PC-9 (cell line): ENCODE results near the gene EXD3. TPM values are rescaled to one million over a fixed set of nuclear protein-coding genes. Genes with fewer than 3 reads are reported as not detected.

Source experiments
- BruUV-seq: library from RNA; stranded (reverse); fragments of 400-500 nt; replicated peaks from 2 replicates; lab custom pipeline; 2021; lab: Mats Ljungman, UMichigan
- CTCF ChIA-PET: fragments of 300-600 bp; sonication (Branson Sonifier 250); formaldehyde crosslinking; loops from one replicate; lab custom pipeline; 2022; ENCODE audit warnings: antibody characterized with exemption; lab: Charles Lee
- POLR2A ChIA-PET: fragments of 300-600 bp; sonication (Branson Sonifier 250); formaldehyde crosslinking; loops from one replicate; lab custom pipeline; 2022; ENCODE audit warnings: antibody characterized with exemption; ENCODE audit not compliant: unreplicated experiment; lab: Charles Lee
- DNase-seq, 2 experiments: peaks; one replicate each; pipeline versions ENCODE4 v3.0.0 to v3.0.0-alpha.2; 2015 to 2022; ENCODE audit warnings: mixed read lengths in 1 of 2
- H2AFZ ChIP-seq: fragments of 200-600 bp; sonication (generic); 2 replicates; pipeline ENCODE4 v1.8.1; 2017; ENCODE audit warnings: antibody characterized with exemption
- H3F3A ChIP-seq: fragments of 200-600 bp; sonication (generic); 2 replicates; pipeline ENCODE4 v1.8.1; 2017; ENCODE audit warnings: antibody characterized with exemption, mild to moderate bottlenecking, low read depth; ENCODE audit not compliant: insufficient read depth
- H3K27ac ChIP-seq: fragments of 200-600 bp; sonication (generic); 2 replicates; pipeline ENCODE4 v1.6.1; 2016; ENCODE audit warnings: mixed run types
- H3K27me3 ChIP-seq: fragments of 200-600 bp; sonication (generic); 2 replicates; pipeline ENCODE4 v1.6.1; 2016; ENCODE audit warnings: low read depth, mixed run types; ENCODE audit not compliant: insufficient read depth
- H3K36me3 ChIP-seq: fragments of 200-600 bp; sonication (generic); 2 replicates; pipeline ENCODE4 v1.6.1; 2016; ENCODE audit warnings: low read depth, mixed run types
- H3K4me1 ChIP-seq: fragments of 200-600 bp; sonication (generic); replicated peaks from 2 replicates; pipeline ENCODE4 v1.6.1; 2016; ENCODE audit warnings: mixed run types; ENCODE audit not compliant: insufficient read depth
- H3K4me2 ChIP-seq: fragments of 200-600 bp; sonication (generic); 2 replicates; pipeline ENCODE4 v1.6.1; 2017; ENCODE audit warnings: mixed run types
- H3K4me3 ChIP-seq: fragments of 200-600 bp; sonication (generic); 2 replicates; pipeline ENCODE4 v1.6.1; 2016; ENCODE audit warnings: mixed run types
- H3K79me2 ChIP-seq: fragments of 200-600 bp; sonication (generic); 2 replicates; pipeline ENCODE4 v1.6.1; 2017; ENCODE audit warnings: low read depth, mixed run types
- H3K9me2 ChIP-seq: fragments of 200-600 bp; sonication (generic); 2 replicates; pipeline ENCODE4 v1.8.1; 2017; ENCODE audit warnings: mild to moderate bottlenecking; ENCODE audit not compliant: insufficient read depth
- H3K9me3 ChIP-seq: fragments of 200-600 bp; sonication (generic); 2 replicates; pipeline ENCODE4 v1.8.1; 2016; ENCODE audit warnings: low read depth; ENCODE audit not compliant: insufficient read depth
- H4K20me1 ChIP-seq: fragments of 200-600 bp; sonication (generic); 2 replicates; pipeline ENCODE4 v1.8.1; 2017; ENCODE audit not compliant: insufficient read depth
- CTCF ChIP-seq: fragments of 200-600 bp; sonication (generic); conservative IDR thresholded peaks from 2 replicates; pipeline ENCODE4 v1.6.1; 2017; ENCODE audit warnings: mixed run types, antibody characterized with exemption, mild to moderate bottlenecking, moderate library complexity
- EZH2 ChIP-seq: fragments of 200-600 bp; sonication (generic); IDR thresholded peaks from 2 replicates; pipeline ENCODE4 v1.8.0; 2017; ENCODE audit warnings: antibody characterized with exemption, low read depth
- intact Hi-C: fragments of 100-400 bp; cut with micrococcal nuclease; formaldehyde crosslinking; loops from one replicate; pipeline ENCODE4 v1.10.0; 2022; ENCODE audit not compliant: unreplicated experiment
- total RNA-seq: library from RNA; stranded (reverse); gene quantifications from 2 replicates; pipeline ENCODE4 v1.2.3, GENCODE V29; 2021

Gene EXD3
- total RNA-seq, 1 experiment from 2014 or later, result 23.7 TPM

DNA sequence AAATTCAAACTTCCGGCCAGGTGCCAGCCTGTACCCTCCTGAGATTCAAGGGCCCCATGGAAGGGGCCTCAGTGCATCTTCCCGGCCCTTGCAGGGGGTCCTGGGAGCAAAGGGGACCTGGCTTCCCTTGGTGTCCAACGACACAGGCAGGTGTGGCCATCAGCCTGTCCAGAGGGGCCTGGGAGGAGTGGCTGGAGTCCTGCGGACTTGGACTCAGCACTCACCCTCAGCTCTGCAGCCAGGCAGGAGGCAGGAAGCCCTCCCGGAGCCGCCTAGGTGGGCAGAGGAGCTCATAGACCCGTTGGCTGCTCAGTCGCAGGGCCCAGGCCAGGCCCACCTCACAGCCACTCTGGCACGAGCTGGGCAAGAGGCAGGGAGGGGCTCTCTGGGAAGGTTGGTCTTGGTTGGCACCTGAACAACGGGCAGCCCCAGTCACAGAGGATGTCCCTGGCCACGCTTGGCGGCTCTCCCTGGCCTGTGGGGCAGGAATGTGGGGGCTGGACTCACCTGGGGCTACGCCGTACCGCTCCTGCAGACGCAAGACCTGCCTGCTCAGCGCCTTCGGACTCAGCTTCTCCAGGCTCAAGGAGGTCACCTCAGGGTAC lies 67.1 kb downstream of the EXD3 start:
- Histone ChIP-seq H3K4me1 (no peaks in the 10 kb centered on the region), H3K4me3 (no peak overlapping the region), H3K36me3 (no peaks in the 10 kb centered on the region), H4K20me1 (no peaks in the 10 kb centered on the region), H3F3A (no peaks in the 10 kb centered on the region), H3K27ac (no peak overlapping the region), H2AFZ (no peak overlapping the region), H3K9me2 (no peaks in the 10 kb centered on the region), H3K4me2 (no peak overlapping the region), H3K27me3 (peaks cover 9% of the 10 kb centered on the region), H3K9me3 (no peaks in the 10 kb centered on the region), H3K79me2 (no peaks in the 10 kb centered on the region)
- intact Hi-C loops, result no loop called here
- ChIA-PET POLR2A (no interaction called here), CTCF (no interaction called here)
- TF ChIP-seq CTCF (no peak), EZH2 (no peak)
- BruUV-seq, result no TSS peak
- DNase-seq, result no peak

DNA sequence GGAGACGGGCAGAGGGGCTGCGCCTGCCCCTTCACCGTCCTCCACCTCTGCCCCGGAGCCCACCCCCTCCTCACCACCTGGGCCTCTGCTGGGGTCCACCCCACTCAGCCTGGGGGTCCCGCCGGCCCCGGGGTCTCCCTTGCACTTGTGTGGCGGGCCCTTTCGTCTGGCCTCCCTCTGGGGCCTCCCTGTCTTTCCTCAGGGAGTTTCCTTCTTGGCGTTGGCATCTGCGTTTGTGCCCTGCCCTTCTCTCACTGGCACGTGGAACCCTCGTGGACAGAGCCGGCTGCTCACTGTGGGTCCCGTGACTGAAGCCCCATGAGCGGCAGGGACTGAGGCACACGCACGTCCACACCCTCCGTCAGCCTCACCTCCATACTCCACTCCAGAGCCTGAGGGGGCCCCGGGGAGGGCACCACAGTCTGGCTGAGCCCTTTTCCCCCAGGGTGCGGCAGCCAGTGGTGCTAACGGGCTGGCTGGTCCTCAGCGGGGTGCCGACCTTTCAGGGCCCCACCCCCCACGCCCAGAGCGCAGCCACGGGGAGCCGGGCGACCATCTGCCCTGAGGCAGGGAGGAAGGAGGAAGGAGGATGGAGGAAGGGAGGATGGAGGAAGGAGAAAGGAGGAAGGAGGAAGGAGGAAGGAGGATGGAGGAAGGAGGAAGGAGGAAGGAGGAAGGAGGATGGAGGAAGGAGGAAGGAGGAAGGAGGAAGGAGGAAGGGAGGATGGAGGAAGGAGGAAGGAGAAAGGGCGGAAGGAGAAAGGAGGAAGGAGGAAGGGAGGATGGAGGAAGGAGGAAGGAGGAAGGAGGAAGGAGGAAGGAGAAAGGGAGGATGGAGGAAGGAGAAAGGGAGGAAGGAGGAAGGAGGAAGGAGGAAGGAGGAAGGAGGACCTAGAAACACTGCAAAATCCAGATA lies 67.9 kb downstream of the EXD3 start:
- Histone ChIP-seq H3K9me2 (no peaks in the 10 kb centered on the region), H3K4me2 (no peak overlapping the region), H3F3A (no peaks in the 10 kb centered on the region), H3K9me3 (no peaks in the 10 kb centered on the region), H3K27me3 (peaks cover 9% of the 10 kb centered on the region), H3K27ac (no peak overlapping the region), H3K4me1 (no peaks in the 10 kb centered on the region), H4K20me1 (no peaks in the 10 kb centered on the region), H2AFZ (no peak overlapping the region), H3K36me3 (no peaks in the 10 kb centered on the region), H3K79me2 (no peaks in the 10 kb centered on the region), H3K4me3 (no peak overlapping the region)
- no peak for TF ChIP-seq CTCF
- no peak for TF ChIP-seq EZH2
- no peak for DNase-seq
- intact Hi-C loops, result no loop called here
- POLR2A ChIA-PET, result no interaction called here
- CTCF ChIA-PET, result no interaction called here
- BruUV-seq, result no TSS peak

GRCh38 chr9:137354153-137354844 lies 68.7 kb downstream of the EXD3 start:
- no peak overlapping the region for H3K4me2 ChIP-seq
- no peaks in the 10 kb centered on the region for H3K79me2 ChIP-seq
- no peaks in the 10 kb centered on the region for H3K9me2 ChIP-seq
- no peaks in the 10 kb centered on the region for H3K9me3 ChIP-seq
- H3K4me1 ChIP-seq, result no peaks in the 10 kb centered on the region
- no peaks in the 10 kb centered on the region for H3F3A ChIP-seq
- no peaks in the 10 kb centered on the region for H3K36me3 ChIP-seq
- ChIA-PET CTCF (no interaction called here), POLR2A (no interaction called here)
- H3K27ac ChIP-seq, result no peak overlapping the region
- intact Hi-C loops, result no loop called here
- no TSS peak for BruUV-seq
- H3K27me3 ChIP-seq, result peaks cover 9% of the 10 kb centered on the region
- DNase-seq, result no peak
- no peak overlapping the region for H3K4me3 ChIP-seq
- H4K20me1 ChIP-seq, result no peaks in the 10 kb centered on the region
- TF ChIP-seq CTCF (no peak), EZH2 (no peak)
- no peak overlapping the region for H2AFZ ChIP-seq
